Neural crest cell (in vitro differentiated cells): ENCODE measurements around the gene FNDC3B. TPM values are rescaled to one million over a fixed set of nuclear protein-coding genes. Genes with fewer than 3 reads are reported as not detected.

Experiments used
- DNase-seq: peaks from one replicate; pipeline ENCODE4 v3.0.0; 2021; ENCODE audit warnings: low read depth, mixed read lengths, low spot score
- H3K27ac Mint-ChIP-seq: one replicate; pipeline ENCODE4 v1.8.0; 2021; ENCODE audit warnings: mild to moderate bottlenecking, mixed read lengths; ENCODE audit not compliant: unreplicated experiment
- H3K27me3 Mint-ChIP-seq: 2 replicates; pipeline ENCODE4 v1.8.0; 2021; ENCODE audit warnings: low read depth, mild to moderate bottlenecking, mixed read lengths
- H3K36me3 Mint-ChIP-seq: 2 replicates; pipeline ENCODE4 v1.8.0; 2021; ENCODE audit warnings: low read depth, mild to moderate bottlenecking, mixed read lengths
- H3K4me1 Mint-ChIP-seq: 2 replicates; pipeline ENCODE4 v1.8.0; 2021; ENCODE audit warnings: mixed read lengths
- H3K4me3 Mint-ChIP-seq: one replicate; pipeline ENCODE4 v1.8.0; 2021; ENCODE audit warnings: mild to moderate bottlenecking, mixed read lengths
- H3K9me3 Mint-ChIP-seq: 2 replicates; pipeline ENCODE4 v1.8.0; 2021; ENCODE audit warnings: mixed read lengths
- total RNA-seq: library from RNA; stranded (reverse); gene quantifications from 2 replicates; pipeline ENCODE4 v1.2.1, GENCODE V29; 2021
- TF ChIP-seq, protein P1 (sequence below): fragments of 200-600 bp; sonication (generic); conservative IDR thresholded peaks from 2 replicates; pipeline ENCODE4 v1.5.0; 2021; ENCODE audit warnings: antibody characterized with exemption, mild to moderate bottlenecking

The FNDC3B gene
- total RNA-seq, 1 donor from 2014 or later: 41.5 TPM

DNA sequence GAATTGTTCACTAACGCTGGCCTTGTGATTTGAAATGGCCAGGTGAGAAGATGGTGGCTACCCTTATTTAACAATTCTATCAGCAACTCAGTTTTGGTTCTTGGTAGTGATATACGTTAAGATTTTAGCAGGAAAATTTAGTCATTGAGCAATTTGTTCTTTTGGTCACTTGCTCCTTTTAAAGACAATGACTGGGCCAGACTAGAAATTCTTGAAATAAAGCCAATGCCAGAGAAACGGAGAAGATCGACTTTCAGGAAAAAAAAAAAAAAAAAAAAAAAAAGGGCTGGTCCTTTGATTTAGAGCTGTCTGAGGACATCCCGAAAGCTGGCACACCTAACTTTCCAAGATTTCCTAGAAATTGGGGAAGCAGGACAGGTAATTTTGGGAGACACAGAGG is 178.5 kb downstream of the FNDC3B start:
- peaks cover 50% of the 10 kb centered on the region for H3K4me1 Mint-ChIP-seq
- no peaks in the 10 kb centered on the region for H3K36me3 Mint-ChIP-seq
- H3K9me3 Mint-ChIP-seq: no peaks in the 10 kb centered on the region
- no peak overlapping the region for H3K27ac Mint-ChIP-seq
- no peak overlapping the region for H3K4me3 Mint-ChIP-seq
- no peak for DNase-seq
- TF ChIP-seq, protein P1, sequence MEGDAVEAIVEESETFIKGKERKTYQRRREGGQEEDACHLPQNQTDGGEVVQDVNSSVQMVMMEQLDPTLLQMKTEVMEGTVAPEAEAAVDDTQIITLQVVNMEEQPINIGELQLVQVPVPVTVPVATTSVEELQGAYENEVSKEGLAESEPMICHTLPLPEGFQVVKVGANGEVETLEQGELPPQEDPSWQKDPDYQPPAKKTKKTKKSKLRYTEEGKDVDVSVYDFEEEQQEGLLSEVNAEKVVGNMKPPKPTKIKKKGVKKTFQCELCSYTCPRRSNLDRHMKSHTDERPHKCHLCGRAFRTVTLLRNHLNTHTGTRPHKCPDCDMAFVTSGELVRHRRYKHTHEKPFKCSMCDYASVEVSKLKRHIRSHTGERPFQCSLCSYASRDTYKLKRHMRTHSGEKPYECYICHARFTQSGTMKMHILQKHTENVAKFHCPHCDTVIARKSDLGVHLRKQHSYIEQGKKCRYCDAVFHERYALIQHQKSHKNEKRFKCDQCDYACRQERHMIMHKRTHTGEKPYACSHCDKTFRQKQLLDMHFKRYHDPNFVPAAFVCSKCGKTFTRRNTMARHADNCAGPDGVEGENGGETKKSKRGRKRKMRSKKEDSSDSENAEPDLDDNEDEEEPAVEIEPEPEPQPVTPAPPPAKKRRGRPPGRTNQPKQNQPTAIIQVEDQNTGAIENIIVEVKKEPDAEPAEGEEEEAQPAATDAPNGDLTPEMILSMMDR: no peak
- no peaks in the 10 kb centered on the region for H3K27me3 Mint-ChIP-seq

DNA sequence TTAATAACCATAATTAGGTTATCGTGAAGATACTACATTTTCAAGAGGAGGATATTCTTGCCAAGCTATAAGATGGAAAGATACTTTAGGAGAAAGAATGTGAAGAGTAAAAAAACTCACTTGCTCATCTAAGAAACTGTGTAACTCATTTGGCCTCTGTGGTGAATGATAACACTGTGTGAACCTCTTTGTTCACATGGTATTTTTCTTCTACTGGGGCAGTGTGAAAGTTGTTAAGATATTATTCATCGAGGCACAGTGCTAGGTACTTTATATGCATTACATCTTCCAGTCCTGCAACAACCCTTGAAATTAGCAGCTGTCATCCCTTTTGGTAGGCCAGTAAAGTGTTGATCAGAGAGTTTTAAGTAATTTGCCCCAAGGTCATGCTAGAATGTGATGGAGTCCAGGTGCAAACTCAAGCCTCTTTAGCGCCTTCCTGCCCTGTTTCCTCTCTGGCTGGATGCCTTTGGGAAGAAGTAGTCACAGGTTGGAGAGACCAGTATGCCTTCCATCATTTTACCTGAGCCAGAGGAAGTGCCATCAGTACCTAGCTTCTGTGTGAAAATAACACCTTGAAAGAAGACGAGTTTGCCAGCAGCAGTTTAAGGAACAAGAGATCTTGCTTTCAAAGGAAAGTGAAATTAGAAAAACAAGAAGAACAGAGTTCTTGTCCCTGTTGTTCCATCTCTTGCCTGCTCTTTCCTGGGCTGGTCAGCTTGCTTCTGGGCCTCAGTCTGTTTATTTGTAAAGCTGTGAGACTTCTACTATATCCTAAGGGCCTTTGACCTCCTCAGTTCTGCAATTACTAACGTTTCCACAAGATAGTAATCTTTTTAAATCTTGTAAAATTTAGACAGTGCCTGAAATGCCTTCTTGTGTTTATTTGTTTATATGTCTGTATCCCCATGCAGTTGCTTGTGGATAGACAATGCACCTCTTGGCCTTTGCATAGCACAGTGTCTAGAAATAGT is 179.3 kb downstream of the FNDC3B start:
- no peak overlapping the region for H3K27ac Mint-ChIP-seq
- H3K4me3 Mint-ChIP-seq: no peak overlapping the region
- TF ChIP-seq, protein P1: no peak
- no peaks in the 10 kb centered on the region for H3K9me3 Mint-ChIP-seq
- H3K4me1 Mint-ChIP-seq: peaks cover 57% of the 10 kb centered on the region
- H3K36me3 Mint-ChIP-seq: no peaks in the 10 kb centered on the region
- no peak for DNase-seq
- H3K27me3 Mint-ChIP-seq: no peaks in the 10 kb centered on the region

DNA sequence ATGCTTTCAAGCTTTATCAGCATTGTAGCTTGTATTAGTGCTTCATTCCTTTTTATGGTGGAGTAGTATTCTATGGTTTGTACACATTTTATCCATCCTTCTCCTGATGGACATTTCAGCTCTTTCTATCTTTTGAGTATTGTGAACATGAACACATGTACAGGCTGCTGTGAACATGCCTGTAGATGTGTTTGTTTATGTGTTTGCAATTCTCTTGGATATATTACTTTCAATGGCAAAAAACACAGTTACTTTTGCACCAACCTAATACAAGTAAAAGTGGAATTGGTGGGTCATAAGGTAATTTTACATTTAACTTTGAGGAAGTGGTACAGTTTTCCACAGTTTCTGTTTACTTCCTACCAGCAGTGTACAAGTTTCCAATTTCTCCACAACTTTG is 180.4 kb downstream of the FNDC3B start:
- Mint-ChIP-seq H3K4me1 (peaks cover 62% of the 10 kb centered on the region), H3K4me3 (no peak overlapping the region), H3K9me3 (no peaks in the 10 kb centered on the region), H3K27me3 (no peaks in the 10 kb centered on the region), H3K27ac (no peak overlapping the region), H3K36me3 (no peaks in the 10 kb centered on the region)
- TF ChIP-seq, protein P1: no peak
- no peak for DNase-seq

DNA sequence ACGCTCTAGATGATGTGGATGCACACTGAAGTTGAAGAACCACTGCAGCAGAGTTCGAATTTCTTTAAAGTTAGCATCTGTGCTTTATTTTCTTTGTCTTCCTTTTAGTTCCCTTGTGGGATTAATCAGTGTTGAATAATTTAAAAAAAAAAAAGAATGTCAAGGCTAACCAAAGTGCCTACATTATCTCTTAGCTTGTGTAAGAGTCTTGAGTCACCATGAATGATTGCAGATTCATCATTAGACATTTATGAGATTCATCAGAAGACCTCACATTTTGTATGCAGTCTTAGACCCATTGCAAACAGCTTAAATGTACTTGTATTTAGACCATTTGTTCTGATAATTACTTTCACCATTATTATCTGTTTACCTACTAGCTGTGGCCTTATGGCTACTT is 182.2 kb downstream of the FNDC3B start:
- TF ChIP-seq, protein P1: no peak
- DNase-seq: no peak
- Mint-ChIP-seq H3K27me3 (no peaks in the 10 kb centered on the region), H3K9me3 (peaks cover 3% of the 10 kb centered on the region), H3K4me1 (peaks cover 66% of the 10 kb centered on the region), H3K36me3 (peaks cover 5% of the 10 kb centered on the region), H3K4me3 (no peak overlapping the region), H3K27ac (no peak overlapping the region)

DNA sequence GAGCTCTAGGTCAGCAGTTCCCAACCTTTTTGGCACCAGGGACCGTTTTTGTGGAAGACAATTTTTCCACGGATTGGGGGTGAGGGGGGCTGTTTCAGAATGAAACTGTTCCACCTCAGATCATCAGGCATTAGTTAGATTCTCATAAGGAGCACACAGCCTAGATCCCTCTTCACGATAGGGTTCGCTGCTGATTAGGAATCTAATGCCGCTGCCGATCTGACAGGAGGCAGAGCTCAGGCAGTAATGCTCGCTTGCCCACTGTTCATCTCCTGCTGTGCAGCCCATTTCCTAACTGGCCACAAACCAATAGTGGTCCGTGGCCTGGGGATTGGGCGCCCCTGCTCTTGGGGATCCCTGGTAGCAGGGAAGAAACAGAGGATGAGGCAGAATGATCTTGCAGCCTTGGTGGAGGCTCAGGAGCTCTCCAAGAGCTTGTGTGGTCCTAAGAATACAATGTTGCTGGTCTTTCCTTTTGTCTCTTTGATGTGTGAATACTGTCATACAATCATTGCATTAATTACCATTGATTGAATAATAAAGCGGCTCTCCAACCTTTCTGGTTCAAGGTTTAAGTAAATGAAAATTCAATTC is 183.2 kb downstream of the FNDC3B start:
- Mint-ChIP-seq H3K27ac (peak overlapping the region; percentile 1), H3K4me1 (peaks cover 61% of the 10 kb centered on the region), H3K4me3 (no peak overlapping the region), H3K36me3 (peaks cover 5% of the 10 kb centered on the region), H3K27me3 (no peaks in the 10 kb centered on the region), H3K9me3 (peaks cover 3% of the 10 kb centered on the region)
- TF ChIP-seq, protein P1: no peak
- no peak for DNase-seq
